ENCODE data around the gene DAB2IP. TPM values are rescaled to one million over a fixed set of nuclear protein-coding genes. Genes with fewer than 3 reads are reported as not detected.
A peak's percentile ranks its signal among the peaks of the same experiment; 100 is the strongest.

DAB2IP gene
- total RNA-seq, 1 experiment from 2014 or later, result 31.0 TPM

- no TSS peak for BruUV-seq (replicated peaks)
- no peaks in the 10 kb centered on the region for H3K9me2 ChIP-seq (ENCODE audit: insufficient read depth)
- intact Hi-C loops (cut with micrococcal nuclease), result no loop called here
- H3K27ac ChIP-seq (ENCODE audit: low read depth, low read length), result peak overlapping the region; percentile 68
- RAD21 ChIA-PET (ENCODE audit: low non-redundant PET in 1 of 2, low total read pairs in 2 of 2, uncharacterized antibody in 2 of 2, unreplicated experiment in 2 of 2), result no interaction called here
- POLR2A ChIA-PET, result no interaction called here
- CTCF ChIA-PET, result no interaction called here
- H2AFZ ChIP-seq (ENCODE audit: low read depth, low read length, poor library complexity, severe bottlenecking), result no peak overlapping the region
- DNase-seq (ENCODE audit: low read depth, low spot score) (no peak), ATAC-seq (no peak)
- H4K20me1 ChIP-seq (ENCODE audit: insufficient read depth), result no peaks in the 10 kb centered on the region
- H3K9ac ChIP-seq (ENCODE audit: low read length), result peak overlapping the region; percentile 39; the same call in 1 of the 2 replicates
- peaks cover 4 to 25% of the 10 kb centered on the region in 2 experiments; a peak in 3 of 4 replicates for H3K36me3 ChIP-seq (ENCODE audit: control insufficient read depth in 1 of 2, insufficient read depth in 2 of 2, low read length in 2 of 2)
- TF ChIP-seq EZH2 (IDR thresholded peaks at IDR 0.05), result no peak
- TF ChIP-seq CTCF (IDR thresholded peaks at IDR 0.05 in 2 of 3, conservative IDR thresholded peaks at IDR 0.05 in 1 of 3; ENCODE audit: borderline replicate concordance in 1 of 3, insufficient read depth in 1 of 3, low read depth in 2 of 3, low read length in 2 of 3), result no peak
- no peak for TF ChIP-seq MAX (IDR thresholded peaks at IDR 0.05)
- TF ChIP-seq SRF (IDR thresholded peaks at IDR 0.05; ENCODE audit: low read depth), result no peak
- TF ChIP-seq SP1 (IDR thresholded peaks at IDR 0.05; ENCODE audit: low read depth), result no peak
- no peak for TF ChIP-seq YY1 (IDR thresholded peaks at IDR 0.05; ENCODE audit: extremely low read depth, insufficient replicate concordance, low read depth, low read length)
- TF ChIP-seq REST (IDR thresholded peaks at IDR 0.05; ENCODE audit: low read depth), result no peak
- TF ChIP-seq ELF1 (IDR thresholded peaks at IDR 0.05; ENCODE audit: borderline replicate concordance, low read depth), result no peak
- TF ChIP-seq EZH2phosphoT487 (IDR thresholded peaks at IDR 0.05; ENCODE audit: borderline replicate concordance), result no peak
- TF ChIP-seq ZBTB33 (IDR thresholded peaks at IDR 0.05; ENCODE audit: extremely low read depth, insufficient replicate concordance, low read length), result no peak
- TF ChIP-seq ZFX (IDR thresholded peaks at IDR 0.05), result no peak
- TF ChIP-seq POLR2A (IDR thresholded peaks at IDR 0.05; ENCODE audit: borderline replicate concordance, extremely low read depth, insufficient read depth, insufficient read length), result no peak
- no peak for TF ChIP-seq TCF7L2 (IDR thresholded peaks at IDR 0.05; ENCODE audit: borderline replicate concordance, extremely low read depth, insufficient read depth, insufficient read length)
- TF ChIP-seq JUND (IDR thresholded peaks at IDR 0.05), result no peak
- TF ChIP-seq CEBPB (IDR thresholded peaks at IDR 0.05; ENCODE audit: low read depth), result no peak
- no peak for TF ChIP-seq EGR1 (IDR thresholded peaks at IDR 0.05; ENCODE audit: low read depth)
- no peak for TF ChIP-seq SIN3A (IDR thresholded peaks at IDR 0.05; ENCODE audit: low read depth)
- TF ChIP-seq ZNF274 (IDR thresholded peaks at IDR 0.05; ENCODE audit: low read depth, low read length), result no peak
- no peak for TF ChIP-seq RAD21 (IDR thresholded peaks at IDR 0.05; ENCODE audit: low read depth)
- no peak for TF ChIP-seq FOSL1 (IDR thresholded peaks at IDR 0.05; ENCODE audit: low read depth)
- no peaks in the 10 kb centered on the region for H3K9me3 ChIP-seq (ENCODE audit: control insufficient read depth in 1 of 2, insufficient read depth in 1 of 2, low read depth in 1 of 2, low read length in 2 of 2)
- no peaks in the 10 kb centered on the region for H3K27me3 ChIP-seq (ENCODE audit: insufficient read depth, low read length)
- H3K4me3 ChIP-seq (replicated peaks in 1 of 2; ENCODE audit: low read depth in 1 of 2, low read length in 2 of 2), result no peak overlapping the region
- no peaks in the 10 kb centered on the region for H3K79me2 ChIP-seq (ENCODE audit: insufficient read depth, low read length)
- peak overlapping the region; percentile 65 for H3K4me2 ChIP-seq (ENCODE audit: low read length)
- peaks cover 15 to 28% of the 10 kb centered on the region in 2 experiments for H3K4me1 ChIP-seq (ENCODE audit: control insufficient read depth in 1 of 2, insufficient read depth in 2 of 2, low read length in 2 of 2)
Observed at GRCh38 chr9:121764371-121764730, 112.9 kb downstream of the DAB2IP start.

All from HCT116 (cell line).